Prostate gland (tissue), 2 donors: ENCODE results near the gene GRM8.

ENCODE experiments used
- POLR2AphosphoS5 ChIP-seq: sonication (generic); formaldehyde crosslinking; IDR thresholded peaks from one replicate; pipeline ENCODE4 v1.6.1; 2017; ENCODE audit warnings: antibody characterized with exemption
- TF ChIP-seq, protein P1 (sequence below), 4 experiments: fragments of 200-600 bp in 2 of 4; fragments of 450-650 bp in 2 of 4; sonication (generic) in 2 of 4; IDR thresholded peaks; 1 replicate in 3 of 4; 2 replicates in 1 of 4; pipeline ENCODE4 v1.5.1; 2016 to 2019; ENCODE audit warnings: antibody characterized with exemption in 4 of 4, mild to moderate bottlenecking in 2 of 4, moderate library complexity in 2 of 4

DNA sequence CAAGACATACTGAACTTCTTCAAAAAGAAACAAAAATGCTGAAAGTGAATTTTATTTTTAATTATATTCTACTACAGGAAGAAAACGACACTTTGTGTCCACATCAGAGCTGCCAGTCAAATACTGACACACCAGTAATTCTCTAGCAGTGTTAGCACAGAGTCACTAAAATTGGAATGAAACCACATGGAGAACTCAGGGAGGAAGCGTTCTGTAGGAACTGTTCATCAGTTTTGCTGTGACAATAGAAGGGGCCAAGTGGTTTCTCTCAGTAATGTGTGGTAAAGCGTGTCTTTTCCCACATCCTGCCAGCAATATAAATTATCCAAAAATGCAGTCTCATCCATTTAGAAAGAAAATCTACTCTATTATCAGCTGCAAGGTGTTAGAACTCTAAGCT lies 683.3 kb downstream of the GRM8 start:
- no peak for TF ChIP-seq POLR2AphosphoS5
- TF ChIP-seq, protein P1, sequence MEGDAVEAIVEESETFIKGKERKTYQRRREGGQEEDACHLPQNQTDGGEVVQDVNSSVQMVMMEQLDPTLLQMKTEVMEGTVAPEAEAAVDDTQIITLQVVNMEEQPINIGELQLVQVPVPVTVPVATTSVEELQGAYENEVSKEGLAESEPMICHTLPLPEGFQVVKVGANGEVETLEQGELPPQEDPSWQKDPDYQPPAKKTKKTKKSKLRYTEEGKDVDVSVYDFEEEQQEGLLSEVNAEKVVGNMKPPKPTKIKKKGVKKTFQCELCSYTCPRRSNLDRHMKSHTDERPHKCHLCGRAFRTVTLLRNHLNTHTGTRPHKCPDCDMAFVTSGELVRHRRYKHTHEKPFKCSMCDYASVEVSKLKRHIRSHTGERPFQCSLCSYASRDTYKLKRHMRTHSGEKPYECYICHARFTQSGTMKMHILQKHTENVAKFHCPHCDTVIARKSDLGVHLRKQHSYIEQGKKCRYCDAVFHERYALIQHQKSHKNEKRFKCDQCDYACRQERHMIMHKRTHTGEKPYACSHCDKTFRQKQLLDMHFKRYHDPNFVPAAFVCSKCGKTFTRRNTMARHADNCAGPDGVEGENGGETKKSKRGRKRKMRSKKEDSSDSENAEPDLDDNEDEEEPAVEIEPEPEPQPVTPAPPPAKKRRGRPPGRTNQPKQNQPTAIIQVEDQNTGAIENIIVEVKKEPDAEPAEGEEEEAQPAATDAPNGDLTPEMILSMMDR (IDR thresholded peaks at IDR 0.05), result no peak
